KBM-7 (cell line): Measurements from ENCODE around the gene DNAJC7.
A peak's percentile ranks its signal among the peaks of the same experiment; 100 is the strongest.

ENCODE experiments used
- DNase-seq: peaks from one replicate; pipeline ENCODE4 v3.0.0-alpha.2; 2015
- in situ Hi-C: fragments of 300-500 bp; cut with MboI; formaldehyde crosslinking; loops from 2 replicates; pipeline ENCODE4 v1.14.3; 2020; ENCODE audit warnings: low sequenced_read_pairs, low pct_unique_long_range_greater_than_20kb, mixed read lengths

DNAJC7 gene

DNA sequence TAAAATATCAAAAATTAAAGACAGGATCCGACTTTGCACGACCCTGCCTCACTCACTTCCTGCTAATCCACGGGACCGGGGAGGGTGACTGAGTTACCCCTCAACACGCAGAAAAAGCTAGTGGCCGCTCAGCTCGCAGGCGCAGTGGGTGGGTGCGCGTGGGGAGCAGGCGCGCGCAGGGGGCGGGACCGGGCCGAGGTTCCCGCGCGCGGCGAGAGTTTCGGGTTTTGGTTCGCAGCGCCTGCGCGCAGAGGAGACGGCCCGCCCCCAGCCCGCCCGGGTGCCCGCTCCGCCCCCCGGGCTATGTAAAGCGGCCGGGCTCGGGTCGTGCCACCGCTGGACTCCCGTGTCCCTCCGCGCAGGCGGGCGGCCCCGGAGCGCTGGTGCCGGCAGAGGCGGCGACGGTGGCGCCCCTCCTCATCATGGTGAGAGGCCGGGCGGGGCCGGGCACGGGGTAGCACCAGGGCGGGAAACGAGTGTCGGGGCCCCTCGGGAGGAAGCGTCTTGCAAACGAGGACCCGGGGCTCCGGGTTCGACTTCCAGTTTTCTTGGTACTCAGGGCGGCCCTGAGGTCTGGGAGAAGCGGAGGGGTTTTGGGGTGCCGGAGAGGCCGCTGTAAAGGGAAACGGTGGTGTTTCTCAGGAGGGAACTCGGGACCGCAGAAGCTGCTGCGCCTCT, 50.6 kb downstream of the DNAJC7 start, which contains the start of gene CNP:
CNP (plus strand) TSS at position 333 of the 678 bp plus-strand sequence; CDS start at position 423, 90 bp downstream.
- in situ Hi-C loops = no loop called here
- peak; percentile 86 for DNase-seq

DNA sequence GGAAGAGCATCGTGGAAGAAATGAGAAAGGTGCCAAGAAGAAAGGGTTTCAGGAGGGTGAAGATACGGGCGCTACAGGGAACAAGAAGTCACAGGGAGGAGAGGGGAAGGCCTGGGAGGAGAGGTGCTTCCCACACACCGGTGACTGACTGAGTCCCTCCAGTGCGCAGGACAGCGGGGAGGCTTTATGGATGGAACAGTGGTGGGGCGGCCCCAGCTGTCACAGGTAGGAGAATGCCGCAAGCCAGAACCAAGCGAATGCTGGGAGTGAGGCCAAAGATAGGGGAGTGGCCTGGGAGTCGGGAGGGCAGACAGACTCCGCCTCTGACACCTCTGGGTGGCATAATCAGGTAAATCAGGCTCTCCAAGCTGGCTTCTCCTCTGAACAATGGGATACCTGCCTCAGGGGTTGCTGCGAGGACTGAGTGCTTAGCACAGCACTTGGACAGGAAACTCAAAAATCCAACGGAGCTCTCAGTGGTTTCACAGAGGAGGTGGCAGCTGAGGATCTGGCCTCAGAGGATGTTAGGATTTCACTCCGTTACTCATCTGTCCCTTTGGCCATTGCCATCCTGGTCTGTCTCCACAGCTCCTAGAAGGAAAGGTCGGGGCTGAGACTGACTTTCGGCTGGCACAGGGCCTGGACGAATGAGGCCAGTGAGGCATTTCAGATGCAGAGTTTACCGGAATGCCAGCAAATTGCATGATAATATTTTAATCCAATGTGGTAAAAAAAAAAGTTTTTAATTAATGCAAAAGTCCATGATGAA, 51.4 kb downstream of the DNAJC7 start:
- peak; percentile 24 for DNase-seq
- in situ Hi-C loops = no loop called here

DNA sequence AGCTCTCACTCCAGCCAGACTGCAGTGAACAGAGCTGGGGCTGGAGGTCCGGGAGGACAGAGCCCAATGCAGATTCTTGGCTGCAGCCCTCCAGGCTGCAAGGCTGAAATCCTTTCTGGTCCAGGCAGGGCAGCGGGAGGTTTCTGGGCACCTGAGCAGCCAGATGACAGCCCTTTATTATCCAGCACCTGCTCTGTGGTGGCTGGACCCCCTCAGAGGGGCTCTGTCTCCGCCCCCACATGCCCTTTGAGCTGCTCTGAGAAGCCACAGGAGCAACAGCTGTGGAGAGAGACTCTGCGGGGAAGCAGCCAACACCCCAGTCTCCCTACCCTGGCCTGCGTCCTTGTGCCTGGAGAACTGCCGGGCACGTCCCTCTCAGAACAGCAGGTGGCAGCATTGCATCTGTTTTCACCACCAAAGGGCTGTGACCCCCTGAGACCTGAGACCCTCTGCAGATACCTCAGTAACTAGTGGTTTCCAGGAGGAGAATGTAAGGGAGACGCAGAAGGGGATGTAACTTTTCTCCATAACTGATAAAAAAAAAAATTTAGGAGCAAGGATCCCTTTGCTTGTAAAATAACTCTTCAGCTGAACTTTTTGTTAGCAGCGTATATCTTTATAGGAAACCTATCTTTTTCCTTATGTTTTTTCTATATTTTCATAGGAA, 54.3 kb downstream of the DNAJC7 start:
- in situ Hi-C loops = no loop called here
- peak; percentile 79 for DNase-seq

DNA sequence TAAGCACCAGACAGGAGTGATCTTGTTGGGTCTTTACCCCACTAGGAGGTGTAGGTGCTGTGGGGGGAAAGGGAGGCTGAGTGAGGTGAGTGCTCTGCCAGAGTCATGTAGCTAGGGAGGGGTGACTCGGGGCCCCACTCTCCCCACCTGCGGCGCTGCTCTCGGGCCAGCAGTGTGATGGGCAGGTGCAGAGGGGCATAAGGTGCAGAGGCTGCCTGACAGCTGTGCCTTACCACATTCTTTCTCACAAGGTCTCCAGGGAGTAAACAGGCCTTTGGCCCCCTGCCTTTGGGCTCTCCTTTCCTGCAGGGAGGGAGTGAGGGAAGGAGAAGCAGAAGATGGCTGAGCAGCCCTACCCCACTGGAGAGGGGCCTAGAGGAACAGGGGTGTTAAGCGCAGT, 55.1 kb downstream of the DNAJC7 start:
- DNase-seq = no peak
- in situ Hi-C loops = no loop called here

DNA sequence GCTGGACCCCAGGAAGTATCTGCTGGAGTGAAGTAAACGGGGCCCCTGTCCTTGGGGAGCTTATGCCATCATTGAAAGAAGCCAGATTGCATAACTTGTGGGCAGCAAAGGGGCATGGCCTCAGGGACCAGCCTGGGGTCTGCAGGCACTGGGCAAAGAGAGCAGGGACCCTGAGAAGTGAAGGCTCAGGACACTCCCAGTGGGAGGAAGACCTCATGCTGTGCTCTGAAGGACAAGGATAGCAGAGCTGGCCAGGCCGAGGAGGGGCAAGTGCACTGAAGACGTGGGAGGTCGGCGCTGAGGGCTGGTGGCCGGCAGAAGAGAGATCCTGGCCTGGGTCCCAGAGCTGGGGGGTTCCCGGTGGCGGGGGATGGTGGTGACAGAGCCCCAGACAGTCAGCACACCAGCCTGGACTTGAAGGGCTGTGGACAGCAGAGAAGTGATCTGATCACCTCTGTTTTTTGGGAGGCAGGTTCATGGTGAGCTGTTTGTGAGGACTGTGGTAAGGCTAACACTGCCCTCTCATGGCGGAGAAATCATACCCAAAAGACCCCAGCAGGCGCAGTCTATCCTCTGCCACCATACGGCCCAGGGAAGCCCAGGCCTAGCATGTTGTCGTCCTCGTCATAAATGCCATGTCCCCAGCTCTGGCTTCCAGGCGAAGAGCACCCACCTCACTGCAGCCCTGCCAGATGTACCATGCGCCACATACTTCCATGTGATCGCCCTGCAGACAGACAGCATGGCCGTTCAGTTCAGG, 57.7 kb downstream of the DNAJC7 start:
- in situ Hi-C loops = no loop called here
- DNase-seq = peak; percentile 91

DNA sequence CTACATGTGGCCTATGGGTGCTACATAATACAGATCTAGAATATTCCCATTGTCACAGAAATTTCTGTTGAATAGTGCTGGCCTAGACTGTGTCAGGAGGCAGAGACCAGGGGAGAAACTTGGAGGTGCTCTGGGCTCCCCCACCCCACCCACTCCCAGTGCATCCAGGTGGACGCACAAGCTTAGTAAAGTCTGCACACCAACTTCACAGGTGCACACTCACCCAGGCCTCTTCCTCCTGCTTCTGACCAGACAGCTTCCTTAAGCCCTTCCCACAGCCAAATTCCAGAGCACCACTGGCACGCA, 58.3 kb downstream of the DNAJC7 start:
- DNase-seq = no peak
- in situ Hi-C loops = no loop called here

DNA sequence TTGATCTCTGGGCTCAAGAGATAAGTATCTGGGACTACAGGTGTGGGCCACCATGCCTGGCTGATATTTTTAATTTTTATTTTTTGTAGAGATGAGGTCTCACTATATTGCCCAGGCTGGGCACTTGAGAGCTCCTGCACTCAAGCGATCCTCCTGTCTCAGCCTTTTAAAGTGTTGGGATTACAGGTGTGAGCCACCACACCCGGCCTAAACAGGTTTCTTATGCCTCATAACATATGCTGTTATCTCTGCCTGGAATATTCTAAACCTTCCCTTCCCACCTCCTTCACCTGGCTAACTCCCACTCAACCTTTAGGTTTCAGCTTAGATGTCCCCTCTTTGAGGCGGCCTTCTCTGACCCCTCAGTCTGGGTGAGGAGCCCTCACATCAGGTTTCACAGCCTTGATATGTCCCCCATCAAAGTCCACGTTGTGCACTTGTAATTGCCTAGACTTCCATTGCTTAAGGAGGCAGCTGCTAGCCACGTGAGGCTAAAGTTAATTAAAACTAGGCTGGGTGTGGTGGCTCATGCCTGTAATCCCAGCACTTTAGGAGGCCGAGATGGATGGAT, 59.3 kb downstream of the DNAJC7 start:
- in situ Hi-C loops = no loop called here
- no peak for DNase-seq

DNA sequence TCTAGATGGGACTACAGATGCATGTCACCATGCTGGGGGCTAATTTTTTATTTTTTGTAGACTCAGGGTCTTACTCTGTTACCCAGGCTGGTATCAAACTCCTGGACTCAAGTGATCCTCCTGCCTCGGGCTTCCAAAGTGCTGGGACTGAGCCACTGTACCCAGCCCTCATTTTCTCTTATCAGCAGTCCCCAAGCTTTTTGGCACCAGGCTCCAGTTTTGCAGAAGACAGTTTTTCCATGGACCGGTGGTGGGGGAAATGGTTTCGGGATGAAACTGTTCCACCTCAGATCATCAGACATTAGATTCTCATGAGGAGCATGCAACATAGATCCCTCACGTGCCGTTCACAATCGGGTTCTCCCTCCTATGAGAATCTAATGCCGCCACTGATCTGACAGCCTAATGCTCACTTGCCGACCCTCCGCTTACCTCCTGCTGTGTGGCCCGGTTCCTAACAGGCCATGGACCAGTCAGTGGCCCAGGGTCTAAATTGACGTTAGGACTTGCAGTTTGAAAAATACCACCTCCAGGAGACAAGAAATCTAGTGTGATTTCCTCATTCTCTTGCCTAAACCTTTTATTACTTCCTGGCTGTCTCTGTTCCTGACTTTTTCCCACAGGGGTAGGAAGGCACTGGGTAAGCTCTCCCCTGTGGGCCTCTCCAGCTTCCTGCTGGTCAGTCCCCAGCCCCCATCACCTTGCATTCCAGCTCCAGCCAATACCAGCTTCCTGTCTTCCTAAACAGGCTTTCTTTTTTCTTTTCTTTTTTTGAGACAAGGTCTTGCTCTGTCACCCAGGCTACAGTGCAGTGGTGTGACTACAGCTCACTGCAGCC, 60.0 kb downstream of the DNAJC7 start:
- peak; percentile 54 for DNase-seq
- in situ Hi-C loops = no loop called here

DNA sequence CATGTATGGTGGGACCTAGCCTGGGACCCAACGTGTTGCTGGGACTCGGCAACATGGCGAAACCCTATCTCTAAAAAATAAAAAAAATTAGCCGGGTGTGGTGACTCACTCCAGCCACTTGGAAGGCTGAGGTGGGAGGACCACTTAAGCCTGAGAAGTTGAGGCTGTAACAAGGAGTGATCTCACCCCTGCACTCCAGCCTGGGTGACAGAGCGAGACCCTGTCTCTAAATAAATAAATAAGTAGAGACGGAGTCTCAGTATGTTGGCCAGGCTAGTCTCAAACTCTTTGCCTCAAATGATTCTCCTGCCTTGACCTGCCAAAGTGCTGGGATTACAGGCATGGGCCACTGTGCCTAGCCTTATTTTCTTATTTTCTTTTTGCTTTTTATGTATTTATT, 60.7 kb downstream of the DNAJC7 start:
- in situ Hi-C loops = no loop called here

DNA sequence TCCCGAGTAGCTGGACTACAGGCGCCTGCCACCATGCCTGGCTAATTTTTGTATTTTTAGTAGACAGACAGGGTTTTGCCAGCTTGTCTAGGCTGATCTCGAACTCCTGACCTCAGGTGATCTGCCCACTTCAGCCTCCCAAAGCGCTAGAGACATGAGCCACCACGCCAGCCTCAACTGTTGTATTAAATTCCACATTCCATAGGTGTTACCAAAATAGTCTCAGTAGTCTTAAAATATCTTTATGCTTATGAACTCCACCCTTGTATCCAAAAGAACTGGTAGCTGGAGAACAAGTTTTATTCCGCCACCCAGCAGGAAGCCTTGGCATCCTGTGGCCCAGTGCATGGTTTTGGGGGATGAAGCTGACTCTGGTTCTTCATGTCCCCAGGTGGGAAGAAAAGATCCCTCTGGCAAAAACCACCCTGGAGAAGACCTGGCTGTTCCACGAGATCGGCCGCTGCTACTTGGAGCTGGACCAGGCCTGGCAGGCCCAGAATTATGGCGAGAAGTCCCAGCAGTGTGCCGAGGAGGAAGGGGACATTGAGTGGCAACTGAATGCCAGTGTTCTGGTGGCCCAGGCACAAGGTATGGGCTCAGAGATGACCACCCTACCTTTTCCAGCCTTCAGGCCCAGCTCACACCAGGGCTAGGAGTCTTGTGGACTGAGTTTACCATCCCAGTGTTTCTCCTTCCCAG, 68.3 kb downstream of the DNAJC7 start:
- DNase-seq = no peak
- in situ Hi-C loops = no loop called here

More for the DNA sequence above, 60.7 kb downstream of the DNAJC7 start:
- DNase-seq = no peak

DNA sequence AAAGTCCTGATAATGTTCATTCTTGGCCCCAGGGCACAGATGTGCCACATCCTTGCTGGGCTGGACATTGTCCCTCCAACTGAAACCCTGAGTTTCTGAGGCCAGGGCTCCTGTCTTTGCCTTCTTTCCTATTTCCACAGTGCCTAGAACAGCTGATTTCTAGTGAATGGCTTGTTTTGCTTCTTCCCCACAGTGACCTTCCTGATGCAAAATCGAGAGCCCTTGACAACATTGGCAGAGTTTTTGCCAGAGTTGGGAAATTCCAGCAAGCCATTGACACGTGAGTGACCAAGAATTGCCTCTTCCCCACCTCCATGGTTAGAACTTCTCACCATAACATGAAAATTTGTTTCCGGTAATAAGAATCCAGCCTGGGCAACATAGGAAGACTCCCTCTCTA, 72.3 kb downstream of the DNAJC7 start:
- DNase-seq = no peak
- in situ Hi-C loops = no loop called here

DNA sequence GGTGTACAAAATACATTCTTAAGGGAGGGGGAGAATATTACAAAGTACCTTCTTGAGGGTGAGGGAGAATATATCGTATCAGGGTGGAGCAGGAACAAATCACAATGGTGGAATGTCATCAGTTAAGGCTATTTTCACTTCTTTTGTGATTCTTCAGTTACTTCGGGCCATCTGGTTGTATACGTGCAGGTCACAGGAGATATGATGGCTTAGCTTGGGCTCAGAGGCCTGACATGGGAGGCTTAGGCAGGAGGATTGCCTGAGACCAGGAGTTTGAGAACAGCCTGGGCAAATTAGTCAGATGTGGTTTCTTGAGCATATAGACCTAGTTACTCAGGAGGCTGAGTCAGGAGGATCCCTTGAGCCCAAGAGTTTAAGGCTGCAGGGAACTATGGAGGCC, 73.7 kb downstream of the DNAJC7 start:
- in situ Hi-C loops = no loop called here
- no peak for DNase-seq

DNA sequence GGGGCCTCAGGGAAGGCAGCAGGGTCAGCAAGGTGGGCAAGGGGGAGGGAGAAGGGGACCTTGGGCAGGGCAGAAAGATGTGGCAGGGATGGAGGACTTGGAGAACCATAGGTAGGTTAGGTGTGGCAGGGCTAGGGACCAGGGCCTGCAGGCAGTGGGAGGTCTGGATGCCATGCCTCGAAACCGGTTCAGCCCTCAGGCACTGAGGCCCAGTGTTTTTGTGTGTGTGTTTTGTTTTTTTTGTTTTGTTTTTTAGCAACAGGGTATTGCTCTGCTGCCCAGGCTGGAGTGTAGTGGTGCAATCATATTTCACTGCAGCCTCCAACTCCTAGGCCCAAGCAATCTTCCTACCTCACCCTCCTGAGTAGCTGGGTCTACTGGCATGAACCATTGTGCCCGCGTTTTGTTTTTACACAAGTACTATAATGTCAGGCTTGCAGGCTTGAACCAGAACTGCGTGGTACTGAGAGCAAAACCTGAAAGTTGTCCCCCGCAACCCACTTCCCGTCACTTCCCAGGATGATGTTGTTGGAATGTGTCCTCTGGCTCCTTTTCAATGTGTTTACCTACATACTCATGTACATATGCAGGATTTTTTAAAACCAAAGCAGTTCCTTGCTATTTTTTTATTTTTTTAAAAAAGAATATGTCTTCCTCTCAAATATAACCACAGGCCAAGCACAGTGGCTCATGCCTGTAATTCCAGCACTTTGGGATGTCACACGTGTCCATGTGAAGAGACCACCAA, 74.4 kb downstream of the DNAJC7 start:
- DNase-seq = no peak
- in situ Hi-C loops = no loop called here

DNA sequence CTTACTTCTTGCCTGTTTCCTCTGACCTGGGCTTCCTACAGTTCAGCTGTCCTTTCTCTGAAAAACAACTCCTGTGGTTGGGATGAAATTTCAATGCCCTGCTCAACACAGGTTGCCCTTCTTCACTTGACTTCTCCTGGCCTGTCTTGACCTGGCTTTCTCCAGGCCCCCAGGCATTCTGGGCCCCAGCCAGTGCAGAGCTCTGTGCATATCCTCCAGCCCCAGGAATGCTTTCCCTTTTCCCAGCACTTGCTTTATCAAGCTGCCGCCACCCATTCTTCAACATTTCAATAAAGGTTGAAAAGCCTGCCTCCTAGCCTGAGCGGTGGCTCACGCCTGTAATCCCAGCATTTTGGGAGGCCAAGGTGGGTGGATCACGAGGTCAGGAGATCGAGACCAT, 76.1 kb downstream of the DNAJC7 start:
- in situ Hi-C loops = no loop called here
- DNase-seq = no peak

DNA sequence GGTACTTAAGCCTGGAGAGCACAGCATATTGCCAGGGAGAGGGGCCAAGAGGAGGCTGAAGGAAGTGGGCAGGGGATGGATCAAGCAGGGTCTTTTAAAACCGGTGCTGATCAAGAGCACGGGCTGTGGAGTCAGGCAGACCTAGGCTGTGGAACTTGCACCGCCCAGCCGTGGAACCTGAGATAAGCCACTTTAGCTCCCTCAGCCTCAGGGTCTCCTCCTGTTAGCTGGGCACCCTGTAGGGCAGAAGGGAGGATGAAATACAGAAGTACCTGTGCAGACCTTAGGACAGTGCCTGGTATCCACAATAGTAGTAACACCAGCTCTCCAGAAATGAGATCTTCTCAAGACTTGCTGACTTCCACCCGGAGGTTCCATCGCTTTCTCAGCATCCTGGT, 77.5 kb downstream of the DNAJC7 start:
- in situ Hi-C loops = no loop called here
- DNase-seq = no peak

DNA sequence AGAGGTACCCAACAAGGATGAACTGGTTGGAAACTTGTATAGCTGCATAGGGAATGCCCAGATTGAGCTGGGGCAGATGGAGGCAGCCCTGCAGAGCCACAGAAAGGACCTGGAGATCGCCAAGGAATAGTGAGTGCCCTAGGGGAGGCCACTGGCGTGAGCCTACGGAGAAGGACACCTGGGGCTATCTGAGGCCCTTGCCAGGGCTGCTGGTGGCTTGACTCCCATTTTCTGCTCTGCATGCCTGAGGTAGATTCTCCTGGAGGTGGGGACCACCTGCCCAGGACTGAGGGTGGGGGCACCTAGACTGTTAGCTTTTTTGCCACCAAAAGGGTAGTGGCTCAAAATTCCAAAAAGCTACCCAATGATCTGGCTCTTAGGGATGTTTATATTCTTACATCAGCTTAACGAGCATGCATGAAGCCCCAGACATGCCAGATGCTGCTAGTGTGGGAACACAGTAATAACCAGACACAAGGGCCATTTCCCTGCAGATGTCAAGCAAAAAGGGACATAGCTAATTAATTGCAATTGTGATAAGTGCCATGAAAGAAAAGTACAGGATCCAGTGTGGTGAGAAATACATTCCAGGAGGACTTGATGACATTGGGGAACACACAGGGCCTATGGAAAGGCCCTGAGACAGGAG, 78.1 kb downstream of the DNAJC7 start:
- no peak for DNase-seq
- in situ Hi-C loops = no loop called here
